MCF 10A (cell line): Measurements from ENCODE around the gene DQX1. TPM values are rescaled to one million over a fixed set of nuclear protein-coding genes. Genes with fewer than 3 reads are reported as not detected.

Source experiments
- BruUV-seq: library from RNA; stranded (reverse); fragments of 400-500 nt; replicated peaks from 2 replicates; lab custom pipeline; 2021; lab: Mats Ljungman, UMichigan
- CTCF ChIA-PET: fragments of 300-600 bp; sonication (Branson Sonifier 250); formaldehyde crosslinking; extraction: SDS; loops from one replicate; lab custom pipeline; 2021; ENCODE audit warnings: antibody characterized with exemption, inconsistent platforms; lab: Yijun Ruan, JAX
- POLR2A ChIA-PET: fragments of 300-600, 350-650 bp; sonication (Branson Sonifier 250); formaldehyde crosslinking; extraction: SDS; loops from one replicate; lab custom pipeline; 2020; ENCODE audit warnings: antibody characterized with exemption, inconsistent platforms; lab: Yijun Ruan, JAX
- DNase-seq: peaks from one replicate; pipeline ENCODE4 v3.0.0-alpha.2; 2018; ENCODE audit not compliant: unreplicated experiment
- H3K27ac Mint-ChIP-seq: one replicate; pipeline ENCODE4 v1.8.0; 2022; ENCODE audit warnings: mild to moderate bottlenecking, low read depth, mixed read lengths; ENCODE audit not compliant: unreplicated experiment
- H3K27me3 Mint-ChIP-seq: one replicate; pipeline ENCODE4 v1.8.0; 2022; ENCODE audit warnings: mixed read lengths; ENCODE audit not compliant: insufficient read depth, unreplicated experiment
- H3K36me3 Mint-ChIP-seq: one replicate; pipeline ENCODE4 v1.8.0; 2022; ENCODE audit warnings: mild to moderate bottlenecking, moderate library complexity, mixed read lengths; ENCODE audit not compliant: insufficient read depth, unreplicated experiment
- H3K4me1 Mint-ChIP-seq: one replicate; pipeline ENCODE4 v1.8.0; 2022; ENCODE audit warnings: mixed read lengths; ENCODE audit not compliant: insufficient read depth, unreplicated experiment
- H3K4me3 Mint-ChIP-seq: one replicate; pipeline ENCODE4 v1.8.0; 2022; ENCODE audit warnings: mild to moderate bottlenecking, moderate library complexity, mixed read lengths; ENCODE audit not compliant: unreplicated experiment
- H3K9me3 Mint-ChIP-seq: one replicate; pipeline ENCODE4 v1.8.0; 2022; ENCODE audit warnings: mixed read lengths; ENCODE audit not compliant: unreplicated experiment
- CTCF ChIP-seq: fragments of 200-600 bp; IDR thresholded peaks from one replicate; pipeline ENCODE4 v1.8.0; 2022; ENCODE audit warnings: antibody characterized with exemption, mild to moderate bottlenecking; ENCODE audit not compliant: unreplicated experiment
- intact Hi-C: fragments of 100-400 bp; cut with micrococcal nuclease; formaldehyde crosslinking; loops from 2 replicates; pipeline ENCODE4 v1.14.1; 2022
- total RNA-seq: library from RNA; stranded (reverse); gene quantifications from 2 replicates; pipeline ENCODE4 v1.2.3, GENCODE V29; 2022

DQX1 gene
- total RNA-seq, 1 experiment from 2014 or later, result 4.3 TPM

DNA sequence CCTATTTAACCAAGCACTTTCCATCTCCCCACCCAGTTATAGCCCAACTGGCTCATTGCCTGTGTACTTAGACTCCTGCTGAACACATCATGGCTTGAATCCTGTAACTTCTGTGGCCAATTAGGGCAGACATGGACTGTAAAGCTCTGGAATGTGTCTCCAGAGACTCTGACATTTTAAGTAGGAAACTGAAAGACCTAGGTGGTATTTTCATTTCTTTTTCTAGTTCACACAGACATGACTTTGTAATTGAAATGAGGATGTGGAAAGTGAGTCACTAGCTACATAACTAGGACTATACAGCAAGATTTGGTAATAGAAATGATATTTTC lies 40.7 kb upstream of the DQX1 start:
- TF ChIP-seq CTCF, result no peak
- Mint-ChIP-seq H3K27ac (peak overlapping the region; percentile 89), H3K4me3 (no peak overlapping the region), H3K4me1 (peaks cover 48% of the 10 kb centered on the region), H3K9me3 (no peaks in the 10 kb centered on the region), H3K27me3 (no peaks in the 10 kb centered on the region), H3K36me3 (no peaks in the 10 kb centered on the region)
- intact Hi-C loops, result no loop called here
- no TSS peak for BruUV-seq
- POLR2A ChIA-PET, result interaction anchor here (0.7 to 3.0 kb wide), 11 partner anchors 8 to 108 kb away, joined by 3 to 21 read pairs (median 6); partner anchors contain the start of genes AUP1, CCDC142, DQX1 and HTRA2
- DNase-seq, result peak; percentile 54
- CTCF ChIA-PET, result interaction anchor here (0.6 to 15.5 kb wide), 6 partner anchors 9 to 299 kb away, joined by 3 to 203 read pairs (median 4); no protein-coding TSS in a partner anchor

GRCh38 chr2:74566076-74566753 lies 40.2 kb upstream of the DQX1 start:
- Mint-ChIP-seq H3K36me3 (no peaks in the 10 kb centered on the region), H3K4me1 (peaks cover 53% of the 10 kb centered on the region), H3K27me3 (no peaks in the 10 kb centered on the region), H3K27ac (peak overlapping the region; percentile 89), H3K4me3 (no peak overlapping the region), H3K9me3 (no peaks in the 10 kb centered on the region)
- POLR2A ChIA-PET, result interaction anchor here (0.5 to 3.0 kb wide), 10 partner anchors 7 to 151 kb away, joined by 3 to 21 read pairs (median 5); partner anchors contain the start of genes AUP1, CCDC142, HTRA2 and MRPL53
- DNase-seq, result no peak
- no TSS peak for BruUV-seq
- CTCF ChIA-PET, result interaction anchor here (0.6 to 15.5 kb wide), 8 partner anchors 11 to 298 kb away, joined by 3 to 203 read pairs (median 4); no protein-coding TSS in a partner anchor
- TF ChIP-seq CTCF, result no peak
- intact Hi-C loops, result no loop called here

GRCh38 chr2:74564222-74564621 lies 38.2 kb upstream of the DQX1 start:
- BruUV-seq, result no TSS peak
- no peaks in the 10 kb centered on the region for H3K9me3 Mint-ChIP-seq

More at GRCh38 chr2:74564222-74564621, 38.2 kb upstream of the DQX1 start:
- Mint-ChIP-seq H3K27me3 (no peaks in the 10 kb centered on the region), H3K36me3 (no peaks in the 10 kb centered on the region), H3K4me1 (peaks cover 63% of the 10 kb centered on the region), H3K27ac (no peak overlapping the region), H3K4me3 (no peak overlapping the region)
- POLR2A ChIA-PET, result interaction anchor here (0.5 to 1.3 kb wide), 4 partner anchors 32 to 90 kb away, joined by 3 to 4 read pairs (median 3); partner anchors contain the start of gene TTC31
- intact Hi-C loops, result no loop called here
- TF ChIP-seq CTCF, result no peak
- CTCF ChIA-PET, result interaction anchor here (0.7 to 1.7 kb wide), 3 partner anchors 12 to 82 kb away, joined by 3 to 4 read pairs (median 3); no protein-coding TSS in a partner anchor
- DNase-seq, result peak; percentile 77
